CD4-positive, CD25-positive, alpha-beta regulatory T cell (primary cell): ENCODE measurements around the gene KLHDC10. TPM values are rescaled to one million over a fixed set of nuclear protein-coding genes. Genes with fewer than 3 reads are reported as not detected.
A peak's percentile ranks its signal among the peaks of the same experiment; 100 is the strongest.

Experiments
- ATAC-seq, 2 donors: fragments of 150-1000 bp; cut with Tn5 transposase; one replicate each; pipeline ENCODE4 v1.10.0; 2021; ENCODE audit warnings: low read depth in 2 of 2, moderate number of reproducible peaks in 2 of 2, moderate library complexity in 1 of 2
- DNase-seq, 3 donors: peaks; one replicate each; pipeline versions ENCODE4 v3.0.0 to v3.0.0-alpha.2; 2012 to 2022; ENCODE audit warnings: mixed read lengths in 1 of 3
- H3K27ac ChIP-seq: one replicate; pipeline ENCODE4 v1.7.0; 2013; ENCODE audit warnings: mild to moderate bottlenecking, low read length; ENCODE audit not compliant: insufficient read depth, poor library complexity, severe bottlenecking
- H3K27me3 ChIP-seq: one replicate; pipeline ENCODE4 v1.7.0; 2013; ENCODE audit warnings: low read length; ENCODE audit not compliant: control insufficient read depth, insufficient read depth
- H3K36me3 ChIP-seq: one replicate; pipeline ENCODE4 v1.7.0; 2013; ENCODE audit warnings: mild to moderate bottlenecking, low read length, moderate library complexity; ENCODE audit not compliant: control insufficient read depth, insufficient read depth
- H3K4me1 ChIP-seq: 2 replicates; pipeline ENCODE4 v1.7.0; 2013; ENCODE audit warnings: mild to moderate bottlenecking, low read length; ENCODE audit not compliant: insufficient read depth, control insufficient read depth, poor library complexity, severe bottlenecking
- H3K4me3 ChIP-seq: one replicate; pipeline ENCODE4 v1.7.0; 2013; ENCODE audit warnings: low read depth, mild to moderate bottlenecking, low read length, moderate library complexity
- H3K9me3 ChIP-seq, 2 experiments: 1 replicate in 1 of 2; 2 replicates in 1 of 2; pipeline ENCODE4 v1.7.0; 2013; ENCODE audit warnings: low read length in 2 of 2, mild to moderate bottlenecking in 1 of 2, moderate library complexity in 1 of 2; ENCODE audit not compliant: control insufficient read depth in 2 of 2
- H3K27ac Mint-ChIP-seq, 3 donors: one replicate each; pipeline ENCODE4 v1.8.0; 2020 to 2022; ENCODE audit warnings: mild to moderate bottlenecking in 3 of 3, mixed read lengths in 3 of 3, moderate library complexity in 2 of 3
- H3K27me3 Mint-ChIP-seq: one replicate; pipeline ENCODE4 v1.8.0; 2022; ENCODE audit warnings: mild to moderate bottlenecking, mixed read lengths
- H3K36me3 Mint-ChIP-seq: one replicate; pipeline ENCODE4 v1.8.0; 2020; ENCODE audit warnings: mixed read lengths
- H3K4me1 Mint-ChIP-seq, 4 donors: one replicate each; pipeline ENCODE4 v1.8.0; 2020 to 2022; ENCODE audit warnings: mixed read lengths in 4 of 4, mild to moderate bottlenecking in 1 of 4
- H3K4me3 Mint-ChIP-seq, 4 donors: one replicate each; pipeline ENCODE4 v1.8.0; 2020 to 2022; ENCODE audit warnings: mild to moderate bottlenecking in 4 of 4, mixed read lengths in 4 of 4, moderate library complexity in 3 of 4
- H3K9me3 Mint-ChIP-seq, 7 donors: one replicate each; pipeline ENCODE4 v1.8.0; 2020 to 2022; ENCODE audit warnings: mixed read lengths in 7 of 7, mild to moderate bottlenecking in 3 of 7, moderate library complexity in 2 of 7
- polyA plus RNA-seq, 4 donors: library from polyadenylated mRNA; unstranded; fragments of 300-500 nt; fragmentation: Illumina TruSeq; gene quantifications; one replicate each; pipeline ENCODE4 v1.2.3, GENCODE V29; 2021
- total RNA-seq: library from RNA; stranded (reverse); gene quantifications from one replicate; pipeline ENCODE4 v1.2.3, GENCODE V29; 2022

KLHDC10 gene
- total and polyA plus RNA-seq, 5 donors from 2014 or later: 1.3 to 16.8 (median 2.4) TPM

DNA sequence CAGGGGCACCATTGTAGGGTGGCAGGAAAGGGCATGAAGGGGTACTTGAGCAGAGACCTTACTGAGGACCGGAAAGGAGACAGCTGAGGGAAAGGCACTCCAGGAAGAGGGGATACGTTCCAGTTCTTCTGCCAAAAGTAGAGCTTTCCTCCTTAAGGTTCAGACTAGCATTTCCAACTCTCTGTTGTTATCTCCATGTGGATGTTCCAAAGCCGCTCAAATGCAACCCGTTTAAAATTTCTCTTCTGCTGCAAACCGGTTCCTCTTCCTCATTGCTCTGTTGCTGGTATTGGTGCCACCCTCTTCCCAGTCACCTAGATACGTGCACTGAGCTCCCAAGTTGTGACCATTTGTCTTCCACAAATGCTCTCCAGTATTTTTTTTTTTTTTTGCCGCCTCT lies 87.4 kb downstream of the KLHDC10 start:
- Mint-ChIP-seq H3K36me3 (peaks cover 41% of the 10 kb centered on the region), H3K9me3 (peaks cover 0 to 8% (median 0%) of the 10 kb centered on the region in 7 donors), H3K4me1 (peaks cover 0 to 5% (median 0%) of the 10 kb centered on the region in 4 donors), H3K27me3 (no peaks in the 10 kb centered on the region), H3K27ac (no peak overlapping the region), H3K4me3 (no peak overlapping the region)
- Histone ChIP-seq H3K27me3 (no peaks in the 10 kb centered on the region), H3K4me1 (no peaks in the 10 kb centered on the region), H3K9me3 (peaks cover 0 to 4% of the 10 kb centered on the region in 2 experiments), H3K4me3 (no peak overlapping the region), H3K36me3 (peaks cover 19% of the 10 kb centered on the region), H3K27ac (no peak overlapping the region)
- ATAC-seq: no peak
- DNase-seq: no peak

DNA sequence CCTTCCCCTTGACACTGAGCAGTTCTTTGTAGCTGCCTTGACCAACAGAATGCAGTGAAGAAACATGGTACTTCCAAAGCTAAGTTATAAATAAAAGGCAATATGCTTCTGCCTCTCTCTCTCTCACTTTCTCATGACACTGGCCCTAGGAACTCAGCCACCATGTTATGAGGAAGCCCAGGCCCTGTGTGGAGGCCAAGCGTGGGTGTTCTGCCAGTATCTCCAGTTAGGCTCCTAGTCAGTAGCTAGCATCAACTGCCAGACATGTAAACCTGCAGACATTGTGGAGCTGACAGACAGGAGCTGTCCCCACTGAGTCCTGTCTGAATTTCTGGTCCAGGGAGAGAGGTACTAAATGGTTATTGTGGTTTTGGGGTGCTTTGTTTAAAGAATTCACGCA lies 89.7 kb downstream of the KLHDC10 start:
- Mint-ChIP-seq H3K36me3 (peaks cover 59% of the 10 kb centered on the region), H3K4me3 (no peak overlapping the region), H3K4me1 (peaks cover 0 to 5% (median 0%) of the 10 kb centered on the region in 4 donors), H3K27me3 (no peaks in the 10 kb centered on the region), H3K9me3 (peaks cover 0 to 8% (median 1%) of the 10 kb centered on the region in 7 donors), H3K27ac (no peak overlapping the region)
- no peak for DNase-seq
- Histone ChIP-seq H3K9me3 (peaks cover 0 to 4% of the 10 kb centered on the region in 2 experiments), H3K27ac (no peak overlapping the region), H3K4me3 (no peak overlapping the region), H3K4me1 (no peaks in the 10 kb centered on the region), H3K27me3 (no peaks in the 10 kb centered on the region), H3K36me3 (peaks cover 31% of the 10 kb centered on the region)
- ATAC-seq: no peak

DNA sequence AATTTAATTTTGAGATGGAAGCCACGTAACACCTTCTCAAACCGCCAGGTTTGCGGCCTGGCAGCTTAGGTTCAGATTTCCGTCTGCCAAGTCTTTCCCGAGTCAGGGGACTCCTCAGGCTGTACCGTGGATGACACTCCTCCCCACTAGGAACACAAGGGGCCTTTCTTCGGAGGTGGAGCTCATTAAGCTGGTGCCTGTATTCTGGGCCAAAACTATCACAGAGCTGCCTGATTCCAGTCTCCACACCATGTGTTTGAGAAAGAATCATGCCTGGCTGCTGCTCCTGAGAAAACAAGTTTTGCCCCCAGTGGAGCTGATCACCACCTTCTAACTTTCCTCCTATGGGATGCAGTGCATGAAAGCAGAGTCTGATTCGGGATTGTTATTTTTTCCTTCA lies 90.1 kb downstream of the KLHDC10 start:
- no peak for DNase-seq
- Histone ChIP-seq H3K27ac (no peak overlapping the region), H3K4me1 (no peaks in the 10 kb centered on the region), H3K27me3 (no peaks in the 10 kb centered on the region), H3K9me3 (peaks cover 0 to 4% of the 10 kb centered on the region in 2 experiments), H3K4me3 (no peak overlapping the region), H3K36me3 (peaks cover 35% of the 10 kb centered on the region)
- H3K27me3 Mint-ChIP-seq: no peaks in the 10 kb centered on the region
- no peak for ATAC-seq
- H3K4me3 Mint-ChIP-seq: no peak overlapping the region
- H3K9me3 Mint-ChIP-seq: peaks cover 0 to 7% (median 1%) of the 10 kb centered on the region in 7 donors
- no peak overlapping the region for H3K27ac Mint-ChIP-seq
- H3K4me1 Mint-ChIP-seq: peaks cover 0 to 5% (median 0%) of the 10 kb centered on the region in 4 donors
- H3K36me3 Mint-ChIP-seq: peaks cover 62% of the 10 kb centered on the region

GRCh38 chr7:130162196-130162595 lies 91.9 kb downstream of the KLHDC10 start:
- H3K4me3 Mint-ChIP-seq: no peak overlapping the region
- Histone ChIP-seq H3K27me3 (no peaks in the 10 kb centered on the region), H3K4me1 (no peaks in the 10 kb centered on the region), H3K27ac (no peak overlapping the region), H3K36me3 (peaks cover 47% of the 10 kb centered on the region), H3K4me3 (no peak overlapping the region), H3K9me3 (no peaks in the 10 kb centered on the region)
- peaks cover 0 to 5% (median 0%) of the 10 kb centered on the region in 4 donors for H3K4me1 Mint-ChIP-seq
- no peaks in the 10 kb centered on the region for H3K27me3 Mint-ChIP-seq
- peaks cover 72% of the 10 kb centered on the region for H3K36me3 Mint-ChIP-seq
- H3K27ac Mint-ChIP-seq: no peak overlapping the region
- ATAC-seq (no peak), DNase-seq (no peak)
- peaks cover 0 to 5% (median 1%) of the 10 kb centered on the region in 7 donors for H3K9me3 Mint-ChIP-seq

- no peak for ATAC-seq
- Mint-ChIP-seq H3K4me3 (no peak overlapping the region), H3K27ac (no peak overlapping the region), H3K27me3 (no peaks in the 10 kb centered on the region), H3K4me1 (peaks cover 0 to 4% (median 2%) of the 10 kb centered on the region in 4 donors), H3K36me3 (peaks cover 27% of the 10 kb centered on the region), H3K9me3 (no peaks in the 10 kb centered on the region)
- no peak overlapping the region for H3K4me3 ChIP-seq
- no peak for DNase-seq
- H3K36me3 ChIP-seq: peaks cover 52% of the 10 kb centered on the region
- no peaks in the 10 kb centered on the region for H3K27me3 ChIP-seq
- H3K9me3 ChIP-seq: no peaks in the 10 kb centered on the region
- H3K4me1 ChIP-seq: no peaks in the 10 kb centered on the region
- H3K27ac ChIP-seq: no peak overlapping the region
These were observed 104.1 kb downstream of the KLHDC10 start for GRCh38 chr7:130174237-130174959.

DNA sequence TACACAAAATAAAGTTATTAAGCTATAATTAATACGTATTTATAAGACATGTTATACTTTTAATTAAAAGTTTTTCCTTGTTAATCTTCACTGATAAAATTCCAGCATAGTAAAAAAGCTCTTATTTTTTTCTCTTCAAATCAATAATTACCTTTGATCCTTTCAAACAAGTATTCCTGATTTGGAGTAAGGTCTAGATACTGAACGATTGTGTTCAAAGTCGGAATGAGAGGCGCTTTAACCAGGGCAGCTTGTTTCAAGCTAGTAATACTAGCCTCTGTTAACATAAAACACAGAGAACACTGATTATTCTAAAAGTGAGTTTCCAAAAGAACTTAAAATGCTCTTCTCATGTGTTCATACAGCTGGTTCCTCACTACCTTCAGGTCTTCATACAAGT lies 107.9 kb downstream of the KLHDC10 start:
- H3K36me3 Mint-ChIP-seq: peaks cover 34% of the 10 kb centered on the region
- no peak overlapping the region for H3K27ac Mint-ChIP-seq
- H3K4me3 Mint-ChIP-seq: peak overlapping the region in 1 of 4 donors; percentile 73
- DNase-seq: no peak
- no peaks in the 10 kb centered on the region for H3K27me3 ChIP-seq
- H3K27me3 Mint-ChIP-seq: no peaks in the 10 kb centered on the region
- ATAC-seq: no peak
- H3K27ac ChIP-seq: no peak overlapping the region
- peaks cover 57% of the 10 kb centered on the region for H3K36me3 ChIP-seq
- no peaks in the 10 kb centered on the region for H3K9me3 Mint-ChIP-seq
- H3K9me3 ChIP-seq: no peaks in the 10 kb centered on the region
- H3K4me3 ChIP-seq: no peak overlapping the region
- no peaks in the 10 kb centered on the region for H3K4me1 ChIP-seq
- peaks cover 0 to 7% (median 4%) of the 10 kb centered on the region in 4 donors for H3K4me1 Mint-ChIP-seq

DNA sequence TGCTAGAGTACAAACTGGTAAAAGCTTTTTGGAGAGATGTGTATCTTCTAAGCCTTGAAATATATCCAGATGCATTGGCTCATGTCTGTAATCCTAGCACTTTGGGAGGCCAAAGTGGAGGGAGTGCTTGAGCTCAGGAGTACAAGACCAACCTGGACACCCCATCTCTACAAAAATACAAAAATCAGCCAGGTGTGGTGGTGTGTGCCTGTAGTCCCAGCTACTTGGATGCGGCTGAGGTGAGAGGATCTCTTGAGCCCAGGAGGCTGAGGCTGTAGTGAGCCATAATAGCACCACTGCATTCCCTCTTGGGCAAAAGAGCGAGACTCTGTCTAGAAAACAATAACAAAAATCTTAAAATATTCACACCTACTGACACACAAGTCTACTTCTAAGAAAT lies 109.3 kb downstream of the KLHDC10 start:
- Histone ChIP-seq H3K36me3 (peaks cover 58% of the 10 kb centered on the region), H3K4me3 (no peak overlapping the region), H3K4me1 (no peaks in the 10 kb centered on the region), H3K9me3 (no peaks in the 10 kb centered on the region), H3K27me3 (no peaks in the 10 kb centered on the region), H3K27ac (no peak overlapping the region)
- Mint-ChIP-seq H3K4me3 (no peak overlapping the region), H3K9me3 (no peaks in the 10 kb centered on the region), H3K4me1 (peaks cover 1 to 9% (median 3%) of the 10 kb centered on the region in 4 donors), H3K27me3 (no peaks in the 10 kb centered on the region), H3K27ac (no peak overlapping the region), H3K36me3 (peaks cover 40% of the 10 kb centered on the region)
- no peak for DNase-seq
- no peak for ATAC-seq
